ENCODE results near the gene MAML2. TPM values are rescaled to one million over a fixed set of nuclear protein-coding genes. Genes with fewer than 3 reads are reported as not detected.

The MAML2 gene
- total RNA-seq, 4 donors from 2014 or later: 17.6 to 31.6 (median 25.8) TPM

DNA sequence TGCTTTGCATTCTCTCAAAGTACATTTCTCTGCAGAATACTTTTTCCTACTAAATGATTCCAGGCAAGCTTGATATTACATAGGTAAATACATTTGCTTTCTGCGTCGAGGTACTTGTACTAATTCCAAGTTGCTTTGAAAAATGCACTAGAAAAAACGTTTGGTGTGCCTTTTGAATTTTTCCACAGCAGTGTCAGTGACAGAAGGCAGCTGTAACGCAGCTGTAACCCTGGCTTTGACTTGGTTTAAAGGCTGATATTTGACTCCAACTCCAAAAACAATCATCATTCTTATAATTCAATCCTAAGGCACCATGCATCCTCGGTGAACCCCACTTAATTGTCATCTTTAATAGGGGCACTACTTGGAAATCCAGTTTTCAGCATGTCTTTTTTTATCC lies 125.0 kb downstream of the MAML2 start:
- no peak for DNase-seq (ENCODE audit: low spot score in 2 of 2)
- no peak for TF ChIP-seq POLR2A (IDR thresholded peaks at IDR 0.05)
- TF ChIP-seq, protein P1, sequence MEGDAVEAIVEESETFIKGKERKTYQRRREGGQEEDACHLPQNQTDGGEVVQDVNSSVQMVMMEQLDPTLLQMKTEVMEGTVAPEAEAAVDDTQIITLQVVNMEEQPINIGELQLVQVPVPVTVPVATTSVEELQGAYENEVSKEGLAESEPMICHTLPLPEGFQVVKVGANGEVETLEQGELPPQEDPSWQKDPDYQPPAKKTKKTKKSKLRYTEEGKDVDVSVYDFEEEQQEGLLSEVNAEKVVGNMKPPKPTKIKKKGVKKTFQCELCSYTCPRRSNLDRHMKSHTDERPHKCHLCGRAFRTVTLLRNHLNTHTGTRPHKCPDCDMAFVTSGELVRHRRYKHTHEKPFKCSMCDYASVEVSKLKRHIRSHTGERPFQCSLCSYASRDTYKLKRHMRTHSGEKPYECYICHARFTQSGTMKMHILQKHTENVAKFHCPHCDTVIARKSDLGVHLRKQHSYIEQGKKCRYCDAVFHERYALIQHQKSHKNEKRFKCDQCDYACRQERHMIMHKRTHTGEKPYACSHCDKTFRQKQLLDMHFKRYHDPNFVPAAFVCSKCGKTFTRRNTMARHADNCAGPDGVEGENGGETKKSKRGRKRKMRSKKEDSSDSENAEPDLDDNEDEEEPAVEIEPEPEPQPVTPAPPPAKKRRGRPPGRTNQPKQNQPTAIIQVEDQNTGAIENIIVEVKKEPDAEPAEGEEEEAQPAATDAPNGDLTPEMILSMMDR (IDR thresholded peaks at IDR 0.05): no peak
- no peak overlapping the region for H3K4me3 ChIP-seq (ENCODE audit: low read depth, poor library complexity, severe bottlenecking)
- intact Hi-C loops (cut with DNase I; ENCODE audit: low total_unique reads): no loop called here
- WGBS, 2 donors: 55 to 56% methylated on average over 5 of the region's 5 CpGs

DNA sequence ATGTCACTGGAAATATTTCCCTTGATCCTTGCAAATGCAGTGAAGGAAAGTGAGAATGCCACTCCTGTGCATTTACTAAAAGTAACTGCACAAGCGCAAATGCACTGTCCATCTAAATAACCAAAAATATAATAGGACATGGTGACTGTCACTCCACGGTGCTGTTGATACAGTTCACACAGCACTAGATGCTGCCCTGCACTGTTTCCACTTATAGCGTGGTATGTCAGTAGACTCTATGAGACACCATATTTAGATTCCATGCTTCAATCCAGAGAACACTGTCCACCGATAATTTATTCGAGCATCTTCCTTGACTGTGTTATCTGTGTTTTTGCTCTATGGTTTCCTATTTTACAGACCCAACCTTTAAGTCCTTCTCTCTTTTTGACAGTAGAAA lies 125.8 kb downstream of the MAML2 start:
- no peak for DNase-seq (ENCODE audit: low spot score in 2 of 2)
- no peak overlapping the region for H3K4me3 ChIP-seq (ENCODE audit: low read depth, poor library complexity, severe bottlenecking)
- intact Hi-C loops (cut with DNase I; ENCODE audit: low total_unique reads): no loop called here
- TF ChIP-seq, protein P1 (IDR thresholded peaks at IDR 0.05): no peak
- TF ChIP-seq POLR2A (IDR thresholded peaks at IDR 0.05): no peak
- 93 to 98% methylated on average over 5 of the region's 5 CpGs for WGBS, 2 donors

DNA sequence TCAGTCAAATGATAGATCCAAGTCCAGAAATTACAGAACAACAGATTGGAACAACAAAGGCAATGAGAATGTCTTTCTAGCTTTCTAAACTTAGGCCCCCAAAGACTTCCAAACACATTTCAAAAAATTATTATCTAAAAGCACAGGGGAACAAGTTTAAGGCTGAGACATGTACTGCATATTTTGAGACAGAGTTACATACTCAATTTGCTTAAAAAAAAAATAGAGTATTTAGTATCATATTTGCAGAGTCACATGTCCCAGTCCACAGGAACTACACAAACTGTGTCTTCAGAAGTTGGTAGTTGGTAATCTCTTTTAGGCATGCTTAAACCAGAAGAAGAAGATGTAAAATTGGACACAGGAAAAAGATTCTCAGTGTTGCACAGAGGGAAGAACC lies 127.2 kb downstream of the MAML2 start:
- DNase-seq (ENCODE audit: low spot score in 2 of 2): no peak
- H3K4me3 ChIP-seq (ENCODE audit: low read depth, poor library complexity, severe bottlenecking): no peak overlapping the region
- TF ChIP-seq, protein P1 (IDR thresholded peaks at IDR 0.05): no peak
- TF ChIP-seq POLR2A (IDR thresholded peaks at IDR 0.05): no peak
- intact Hi-C loops (cut with DNase I; ENCODE audit: low total_unique reads): no loop called here

DNA sequence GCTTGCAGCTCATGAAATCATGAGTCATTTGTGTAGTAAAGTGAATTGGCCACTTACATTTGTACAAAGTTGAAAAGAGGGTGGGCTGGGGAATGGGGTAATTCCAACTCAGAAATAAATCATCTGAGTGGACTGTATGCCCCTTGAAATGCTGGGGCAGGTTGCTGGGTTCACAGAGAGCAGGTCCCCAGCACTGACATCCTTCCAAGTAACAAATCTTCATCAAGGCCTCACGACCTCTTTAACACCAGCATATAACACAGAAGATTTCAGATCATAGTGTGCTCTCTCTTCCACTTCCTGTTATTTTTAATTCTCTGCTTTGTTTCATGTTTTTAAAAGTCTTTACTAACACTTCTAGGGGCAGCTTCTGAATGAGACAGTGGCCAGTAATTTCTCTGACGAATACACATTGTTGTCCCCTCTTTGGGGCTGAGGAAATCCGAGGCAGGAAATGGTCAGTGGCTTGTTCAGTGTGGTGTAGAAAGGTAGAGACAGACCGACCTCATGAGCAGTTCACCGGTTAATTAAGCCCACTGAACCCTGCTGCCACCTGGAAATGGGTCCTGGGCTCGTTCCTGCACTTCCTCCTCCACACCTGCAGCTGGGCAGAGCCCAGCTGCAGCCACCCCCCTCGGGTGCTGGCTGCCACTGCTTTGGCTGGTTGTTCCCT lies 127.7 kb downstream of the MAML2 start:
- H3K4me3 ChIP-seq (ENCODE audit: low read depth, poor library complexity, severe bottlenecking): no peak overlapping the region
- DNase-seq (ENCODE audit: low spot score in 2 of 2): no peak
- intact Hi-C loops (cut with DNase I; ENCODE audit: low total_unique reads): no loop called here
- 28 to 36% methylated on average over 7 of the region's 7 CpGs for WGBS, 2 donors
- TF ChIP-seq POLR2A (IDR thresholded peaks at IDR 0.05): no peak
- TF ChIP-seq, protein P1 (IDR thresholded peaks at IDR 0.05): no peak

DNA sequence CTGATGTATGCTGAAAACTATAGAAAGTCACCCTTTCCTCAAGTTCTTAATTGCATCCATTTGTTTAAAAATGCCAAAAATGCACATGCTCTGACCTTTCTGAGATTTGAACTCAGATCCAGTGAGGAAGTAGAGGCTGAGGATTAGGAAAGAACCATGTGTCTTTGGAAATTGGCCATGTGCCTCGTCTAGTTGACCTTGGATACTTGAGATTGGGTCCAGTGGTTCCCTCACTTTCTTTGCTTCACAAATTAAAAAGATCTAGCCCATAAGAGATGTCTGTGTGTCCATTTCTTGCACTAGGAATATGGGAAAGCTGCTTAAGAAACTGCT lies 128.3 kb downstream of the MAML2 start:
- 42 to 61% methylated on average over 1 of the region's 1 CpG for WGBS, 2 donors
- intact Hi-C loops (cut with DNase I; ENCODE audit: low total_unique reads): no loop called here
- no peak overlapping the region for H3K4me3 ChIP-seq (ENCODE audit: low read depth, poor library complexity, severe bottlenecking)
- TF ChIP-seq, protein P1 (IDR thresholded peaks at IDR 0.05): no peak
- no peak for TF ChIP-seq POLR2A (IDR thresholded peaks at IDR 0.05)
- no peak for DNase-seq (ENCODE audit: low spot score in 2 of 2)

DNA sequence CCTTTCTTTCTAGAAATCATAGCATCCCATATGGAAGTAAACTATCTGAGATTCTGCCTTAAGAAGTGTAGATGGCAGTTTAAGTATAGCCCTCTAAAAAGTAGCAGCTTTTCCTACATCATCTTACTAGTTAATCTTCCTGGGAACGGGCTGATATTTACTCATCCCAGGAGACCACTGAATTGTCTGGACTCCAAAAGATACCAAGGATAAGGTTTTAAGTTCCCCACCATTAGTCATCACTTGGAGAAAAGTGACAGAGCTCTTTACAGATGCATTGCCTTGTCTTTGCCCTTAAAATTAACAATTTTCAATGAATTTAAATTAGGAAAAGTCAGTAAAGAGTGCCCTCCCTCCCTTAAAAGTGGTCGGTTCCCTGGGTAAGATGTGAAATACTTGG lies 129.5 kb downstream of the MAML2 start:
- no peak for DNase-seq (ENCODE audit: low spot score in 2 of 2)
- TF ChIP-seq, protein P1 (IDR thresholded peaks at IDR 0.05): no peak
- TF ChIP-seq POLR2A (IDR thresholded peaks at IDR 0.05): no peak
- no peak overlapping the region for H3K4me3 ChIP-seq (ENCODE audit: low read depth, poor library complexity, severe bottlenecking)
- intact Hi-C loops (cut with DNase I; ENCODE audit: low total_unique reads): no loop called here
- 43 to 46% methylated on average over 2 of the region's 2 CpGs for WGBS, 2 donors
